AG04450 (cell line): ENCODE data around the gene PTPN1. TPM values are rescaled to one million over a fixed set of nuclear protein-coding genes. Genes with fewer than 3 reads are reported as not detected.

ENCODE experiments used
- CTCF ChIA-PET: fragments of 300-600, 350-600 bp; formaldehyde crosslinking; extraction: SDS; loops from one replicate; lab custom pipeline; 2022; ENCODE audit warnings: antibody characterized with exemption, inconsistent platforms; lab: Charles Lee
- POLR2A ChIA-PET: fragments of 350-600 bp; formaldehyde crosslinking; extraction: SDS; loops from one replicate; lab custom pipeline; 2021; ENCODE audit warnings: antibody characterized with exemption, inconsistent platforms; lab: Yijun Ruan, JAX
- DNase-seq: peaks from one replicate; pipeline ENCODE4 v3.0.0-alpha.2; 2011; ENCODE audit warnings: low read depth, low spot score
- H3K27ac ChIP-seq: one replicate; pipeline ENCODE4 v1.5.1; 2012; ENCODE audit warnings: low read depth, low read length, control low read depth
- H3K27me3 ChIP-seq: one replicate; pipeline ENCODE4 v1.6.0; 2012; ENCODE audit warnings: low read length; ENCODE audit not compliant: control insufficient read depth, insufficient read depth
- H3K4me3 ChIP-seq: 2 replicates; pipeline ENCODE4 v1.5.1; 2011; ENCODE audit warnings: mild to moderate bottlenecking, low read depth, low read length, control low read depth
- H3K9me3 ChIP-seq: 2 replicates; pipeline ENCODE4 v1.5.1; 2012; ENCODE audit warnings: low read length; ENCODE audit not compliant: control insufficient read depth, insufficient read depth
- polyA plus RNA-seq: library from polyadenylated mRNA; depleted of rRNA; stranded (reverse); fragments of >200 nt; gene quantifications from 2 replicates; pipeline ENCODE4 v1.2.3, GENCODE V29; 2011
- TF ChIP-seq, protein P1 (sequence below): IDR thresholded peaks from 2 replicates; pipeline ENCODE4 v1.5.1; 2011; ENCODE audit warnings: low read depth, low read length, control low read depth, inconsistent platforms

PTPN1 gene
- polyA plus RNA-seq, 1 experiment, result 54.7 TPM

GRCh38 chr20:50522053-50522674 lies 12.0 kb downstream of the PTPN1 start:
- Histone ChIP-seq H3K27ac (no peak overlapping the region), H3K4me3 (no peak overlapping the region), H3K27me3 (no peaks in the 10 kb centered on the region), H3K9me3 (no peaks in the 10 kb centered on the region)
- ChIA-PET POLR2A (interaction anchor here (0.6 to 1.9 kb wide), 3 partner anchors 9 to 12 kb away, joined by 4 to 6 read pairs (median 4); partner anchors contain the start of gene PTPN1), CTCF (no interaction called here)
- DNase-seq, result no peak
- TF ChIP-seq, protein P1, sequence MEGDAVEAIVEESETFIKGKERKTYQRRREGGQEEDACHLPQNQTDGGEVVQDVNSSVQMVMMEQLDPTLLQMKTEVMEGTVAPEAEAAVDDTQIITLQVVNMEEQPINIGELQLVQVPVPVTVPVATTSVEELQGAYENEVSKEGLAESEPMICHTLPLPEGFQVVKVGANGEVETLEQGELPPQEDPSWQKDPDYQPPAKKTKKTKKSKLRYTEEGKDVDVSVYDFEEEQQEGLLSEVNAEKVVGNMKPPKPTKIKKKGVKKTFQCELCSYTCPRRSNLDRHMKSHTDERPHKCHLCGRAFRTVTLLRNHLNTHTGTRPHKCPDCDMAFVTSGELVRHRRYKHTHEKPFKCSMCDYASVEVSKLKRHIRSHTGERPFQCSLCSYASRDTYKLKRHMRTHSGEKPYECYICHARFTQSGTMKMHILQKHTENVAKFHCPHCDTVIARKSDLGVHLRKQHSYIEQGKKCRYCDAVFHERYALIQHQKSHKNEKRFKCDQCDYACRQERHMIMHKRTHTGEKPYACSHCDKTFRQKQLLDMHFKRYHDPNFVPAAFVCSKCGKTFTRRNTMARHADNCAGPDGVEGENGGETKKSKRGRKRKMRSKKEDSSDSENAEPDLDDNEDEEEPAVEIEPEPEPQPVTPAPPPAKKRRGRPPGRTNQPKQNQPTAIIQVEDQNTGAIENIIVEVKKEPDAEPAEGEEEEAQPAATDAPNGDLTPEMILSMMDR, result no peak

GRCh38 chr20:50523552-50524167 lies 13.5 kb downstream of the PTPN1 start:
- TF ChIP-seq, protein P1, result no peak
- CTCF ChIA-PET, result no interaction called here

DNA sequence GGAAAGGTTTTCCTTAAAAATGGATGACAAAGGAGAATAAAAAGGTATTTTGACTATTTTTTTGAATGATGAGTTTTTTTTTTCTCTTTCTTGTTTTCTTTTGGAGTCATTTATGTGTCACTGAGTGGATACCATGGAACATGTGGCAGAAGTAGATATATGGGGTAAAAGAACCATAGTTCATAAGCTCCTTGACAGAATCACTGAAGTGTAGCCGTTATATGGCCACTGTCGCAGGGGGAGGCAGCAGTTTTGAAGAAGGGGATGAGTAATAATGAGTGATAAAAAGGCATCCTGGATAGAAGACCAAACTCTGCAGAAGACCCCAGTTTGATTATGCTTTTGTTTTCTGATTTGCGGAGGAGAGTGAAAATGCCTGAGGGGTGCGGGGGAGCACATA lies 15.5 kb downstream of the PTPN1 start:
- POLR2A ChIA-PET, result interaction anchor here (1.0 kb wide), 1 partner anchor 9 kb away, joined by 3 read pairs; no protein-coding TSS in a partner anchor

More at GRCh38 chr20:50523552-50524167, 13.5 kb downstream of the PTPN1 start:
- Histone ChIP-seq H3K27me3 (no peaks in the 10 kb centered on the region), H3K27ac (no peak overlapping the region), H3K4me3 (no peak overlapping the region), H3K9me3 (no peaks in the 10 kb centered on the region)
- POLR2A ChIA-PET, result no interaction called here
- DNase-seq, result no peak

DNA sequence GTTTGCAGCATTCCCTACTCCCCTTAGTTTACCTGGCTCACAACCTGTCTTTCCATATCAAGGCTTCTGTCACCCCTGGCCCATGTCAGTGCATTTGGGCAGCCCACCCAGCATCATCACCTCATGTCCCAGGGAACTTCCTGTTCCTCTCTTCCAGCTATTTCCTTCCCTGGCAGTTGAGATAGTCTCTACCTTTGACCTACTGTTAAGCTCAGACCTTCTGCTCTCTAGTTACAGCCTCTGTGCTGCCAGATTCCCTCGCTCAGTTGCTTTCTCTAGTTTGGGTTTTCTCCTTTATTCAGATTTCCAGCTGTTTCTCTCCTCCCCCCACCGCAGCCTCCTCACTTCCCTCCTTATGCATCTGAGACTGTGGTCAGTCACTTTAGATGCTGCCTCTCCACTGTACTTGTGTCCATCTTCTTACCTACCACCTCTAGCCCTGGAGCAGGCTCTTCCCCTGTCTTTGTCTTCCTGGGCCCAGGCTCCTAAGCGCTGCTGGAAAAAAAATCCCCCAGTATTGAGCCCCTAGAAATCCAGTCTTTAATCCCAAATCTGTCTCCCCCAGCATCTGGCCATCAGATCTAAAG lies 16.3 kb downstream of the PTPN1 start:
- POLR2A ChIA-PET, result interaction anchor here (0.6 to 1.0 kb wide), 2 partner anchors 8 to 339 kb away, joined by 3 read pairs; no protein-coding TSS in a partner anchor

More for the DNA sequence above, 15.5 kb downstream of the PTPN1 start:
- CTCF ChIA-PET, result interaction anchor here (1.1 kb wide), 1 partner anchor 347 kb away, joined by 4 read pairs; no protein-coding TSS in a partner anchor
- no peak for DNase-seq
- Histone ChIP-seq H3K27me3 (no peaks in the 10 kb centered on the region), H3K27ac (no peak overlapping the region), H3K4me3 (no peak overlapping the region), H3K9me3 (no peaks in the 10 kb centered on the region)
- TF ChIP-seq, protein P1, result no peak

More for the DNA sequence above, 16.3 kb downstream of the PTPN1 start:
- no peaks in the 10 kb centered on the region for H3K27me3 ChIP-seq
- CTCF ChIA-PET, result interaction anchor here (1.0 to 1.1 kb wide), 2 partner anchors 48 to 348 kb away, joined by 4 read pairs; no protein-coding TSS in a partner anchor
- no peak for DNase-seq
- peak overlapping the region; percentile 63 for H3K27ac ChIP-seq
- TF ChIP-seq, protein P1, result no peak
- H3K9me3 ChIP-seq, result no peaks in the 10 kb centered on the region
- no peak overlapping the region for H3K4me3 ChIP-seq
